GM18508 (cell line): Measurements from ENCODE around the gene USP46.

Source experiments
- ATAC-seq: cut with Tn5 transposase; IDR thresholded peaks from one replicate; pipeline ENCODE4 v1.9.1; 2021; ENCODE audit warnings: moderate number of reproducible peaks; ENCODE audit not compliant: insufficient read depth, unreplicated experiment

The USP46 gene

DNA sequence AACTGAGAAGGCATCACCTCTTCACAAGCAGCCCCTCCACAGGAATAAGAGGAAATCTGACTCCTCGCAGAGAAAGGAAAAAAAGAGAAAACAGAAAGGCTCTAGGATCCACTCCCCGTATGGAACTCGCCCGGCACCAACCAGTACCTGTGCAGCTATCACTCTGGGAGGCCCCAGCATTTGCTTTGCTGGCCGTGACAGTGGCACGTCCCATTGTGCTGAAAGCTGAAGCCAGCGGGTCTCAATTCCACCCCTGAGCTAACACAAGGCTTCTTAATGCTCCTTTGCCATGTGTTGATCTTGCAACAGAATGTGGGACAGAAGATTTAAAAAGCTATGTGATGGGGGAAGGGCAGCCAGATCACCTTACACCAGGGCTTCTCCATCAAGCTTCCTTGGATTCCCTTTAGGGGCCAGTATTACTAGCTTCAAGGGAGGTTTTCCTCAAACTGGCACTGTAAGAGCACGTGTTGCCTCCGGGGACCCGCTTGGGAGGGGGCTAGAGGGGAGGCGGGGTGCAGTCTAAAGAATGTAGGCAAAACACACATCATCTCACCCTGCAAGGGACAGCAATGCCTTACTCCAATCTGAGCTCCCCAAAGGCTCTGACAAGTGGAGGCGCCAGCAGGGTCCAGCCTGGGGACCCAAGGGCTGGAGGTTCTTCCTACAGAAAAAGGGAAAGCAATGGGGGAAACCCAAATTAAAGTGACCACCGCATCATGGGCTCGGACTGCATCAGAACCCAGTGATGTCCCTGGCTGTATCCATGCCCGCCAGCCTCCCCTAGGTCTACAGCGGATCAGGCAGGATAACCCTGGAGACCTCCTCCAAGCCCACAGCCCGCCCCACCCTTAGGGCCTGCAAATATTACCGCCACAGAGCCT lies 1.2 kb downstream of the USP46 start:
- ATAC-seq = no peak

DNA sequence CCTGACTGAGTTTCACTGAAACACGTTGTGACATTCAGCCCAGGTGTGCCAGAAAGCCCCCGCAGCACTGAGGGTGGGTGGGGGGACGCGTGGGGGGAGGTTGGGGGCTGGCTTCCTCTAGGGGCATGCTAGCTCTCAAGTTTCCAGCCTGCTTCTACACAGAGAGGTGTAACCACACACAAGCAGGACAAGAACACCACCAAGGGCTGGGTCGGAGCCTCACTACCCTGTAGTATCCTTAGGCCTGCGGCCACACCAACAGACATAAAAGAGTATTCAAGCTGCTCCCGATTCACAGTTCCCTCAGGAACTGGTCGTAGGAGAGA lies 1.8 kb downstream of the USP46 start:
- ATAC-seq = no peak

DNA sequence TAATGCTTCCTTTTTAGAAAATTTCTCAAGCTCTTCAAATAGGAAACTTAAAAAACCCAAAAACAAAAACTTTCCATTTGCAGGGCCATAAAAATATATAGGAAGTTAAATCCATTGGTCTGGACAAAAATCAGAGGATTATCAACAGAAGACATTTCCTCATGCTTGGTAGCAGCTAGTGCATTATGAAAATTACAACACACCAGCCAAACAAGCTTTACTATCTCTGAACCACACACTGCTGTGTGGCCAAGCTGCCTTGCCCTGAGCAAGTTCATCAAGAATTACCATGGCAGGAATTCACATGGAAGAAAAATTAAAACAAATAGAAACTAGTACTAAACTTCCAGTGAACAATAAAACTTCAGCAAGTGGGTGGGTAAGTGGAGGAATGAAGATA lies 3.6 kb downstream of the USP46 start:
- ATAC-seq = no peak

DNA sequence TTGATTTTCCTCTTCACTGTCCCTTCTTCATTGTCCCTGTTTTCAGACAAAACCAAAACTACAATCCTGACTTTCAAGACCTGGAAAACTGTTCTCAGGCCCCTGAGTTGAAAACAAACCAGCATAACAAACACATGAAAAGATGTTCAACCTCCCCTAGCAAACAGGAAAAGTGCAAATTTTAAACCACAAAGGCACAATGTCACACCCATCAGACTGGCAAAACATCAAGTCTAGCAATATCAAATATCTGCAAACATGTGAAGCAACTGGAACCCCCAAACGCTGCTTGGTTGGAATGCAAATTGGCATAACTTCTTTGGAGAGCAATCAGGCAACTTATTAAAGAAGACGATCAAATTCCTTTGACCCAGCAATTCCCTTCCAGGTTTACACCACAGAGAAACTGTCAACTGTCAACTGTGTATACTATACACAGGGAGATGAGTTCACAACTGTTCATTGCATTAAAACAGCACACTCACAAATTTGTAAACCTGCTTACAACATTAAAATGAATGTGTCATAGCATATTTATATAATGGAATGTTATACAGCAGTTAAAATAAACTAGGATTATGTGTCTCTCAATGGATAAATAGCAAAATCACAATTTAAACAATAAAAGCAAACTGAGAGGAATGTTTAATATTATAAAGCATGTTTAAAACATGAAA lies 7.0 kb downstream of the USP46 start:
- no peak for ATAC-seq

DNA sequence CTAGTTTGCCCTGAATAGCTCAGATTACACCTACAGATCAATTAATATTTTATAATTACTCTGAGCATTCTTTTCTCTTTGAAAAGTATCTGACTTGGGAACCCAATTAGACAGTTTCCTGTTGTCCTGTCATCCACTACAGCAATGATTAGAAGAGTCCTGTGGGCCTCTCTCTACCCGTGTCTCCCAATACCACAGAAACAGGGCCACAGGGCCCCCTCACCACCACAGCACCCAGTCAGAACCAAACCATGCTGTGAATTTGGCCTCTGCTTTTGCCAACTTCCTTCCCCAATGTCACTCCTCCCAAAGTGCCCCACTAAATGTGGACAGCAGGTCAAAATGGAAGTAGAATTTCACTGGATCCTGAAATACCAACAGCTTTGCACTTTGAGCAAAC lies 10.3 kb downstream of the USP46 start:
- ATAC-seq = no peak

DNA sequence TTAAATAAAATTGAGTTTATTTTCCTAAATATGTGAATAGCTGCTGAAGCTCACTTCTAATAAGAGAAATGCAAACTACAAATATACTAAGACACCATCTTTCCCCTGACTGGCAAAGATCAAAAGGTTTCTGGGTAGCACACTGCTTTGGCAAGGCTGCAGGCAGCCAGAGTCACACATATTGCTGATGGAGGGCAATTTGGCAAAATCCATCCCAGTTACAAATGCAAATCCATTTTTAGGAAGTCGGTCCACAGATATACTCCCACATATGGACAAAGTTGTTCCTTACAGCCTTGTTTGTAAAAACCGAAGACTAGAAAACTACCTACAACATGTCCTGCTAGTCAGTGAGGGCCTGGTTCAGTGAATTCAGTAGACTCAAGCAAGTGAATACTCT lies 12.4 kb downstream of the USP46 start:
- no peak for ATAC-seq

DNA sequence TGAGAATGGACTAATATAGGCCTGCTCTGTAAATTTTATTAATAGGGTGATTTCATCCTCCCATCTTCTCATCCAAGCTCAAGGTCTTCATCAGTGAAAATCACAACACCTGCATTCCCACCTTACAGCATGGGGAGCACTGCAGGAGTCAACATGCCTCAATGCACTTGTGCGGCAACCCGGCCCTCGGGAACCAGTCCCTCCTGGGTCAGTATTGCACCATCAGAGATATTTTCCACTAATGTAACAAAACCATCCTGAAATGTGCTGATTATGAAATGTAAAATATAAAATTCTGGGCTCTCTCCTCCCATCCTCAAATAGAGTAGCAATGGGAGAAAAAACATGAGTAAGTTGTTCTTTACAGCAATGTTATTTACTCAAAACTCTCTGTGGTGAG lies 13.0 kb downstream of the USP46 start:
- ATAC-seq = no peak

DNA sequence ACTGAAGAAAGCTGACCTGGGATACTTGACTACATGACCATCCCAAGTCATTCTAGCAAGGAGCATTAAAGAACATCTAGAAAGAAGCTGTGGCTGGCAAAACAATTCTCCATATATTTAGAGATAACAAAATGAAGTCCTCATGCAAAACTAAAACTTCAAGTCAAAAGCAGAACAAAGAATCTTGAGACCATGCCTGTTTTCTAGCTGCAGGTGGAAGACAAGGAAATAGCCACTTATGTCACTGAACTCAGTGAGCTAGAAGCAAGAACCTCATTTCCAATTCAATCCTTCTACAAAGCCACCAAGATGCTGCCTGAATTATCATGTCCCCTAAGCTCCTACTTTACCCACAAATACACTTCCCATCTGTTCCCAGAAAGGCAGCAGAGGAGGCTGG lies 13.8 kb downstream of the USP46 start:
- no peak for ATAC-seq

DNA sequence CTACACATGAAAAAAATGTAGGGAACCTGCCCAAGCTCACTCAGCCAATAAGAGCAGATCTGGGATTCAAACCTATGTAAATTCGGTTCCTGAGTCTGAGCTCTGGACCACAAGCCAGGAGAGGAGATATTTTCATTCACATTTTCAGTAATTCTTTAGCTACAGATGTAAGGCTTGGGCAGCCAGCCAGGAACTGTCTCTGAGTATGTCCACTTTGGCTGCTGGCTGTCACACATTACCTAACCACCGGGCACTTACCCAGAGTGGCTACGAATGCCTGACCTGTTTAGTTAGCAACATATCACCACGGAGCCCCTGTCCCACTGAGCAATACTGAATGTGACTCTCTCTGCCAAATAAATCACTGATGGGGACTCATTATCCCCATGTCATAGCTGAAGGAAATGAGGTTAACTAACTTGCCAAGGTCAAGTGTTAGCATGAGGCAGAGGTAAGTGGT lies 15.3 kb downstream of the USP46 start:
- ATAC-seq = no peak

DNA sequence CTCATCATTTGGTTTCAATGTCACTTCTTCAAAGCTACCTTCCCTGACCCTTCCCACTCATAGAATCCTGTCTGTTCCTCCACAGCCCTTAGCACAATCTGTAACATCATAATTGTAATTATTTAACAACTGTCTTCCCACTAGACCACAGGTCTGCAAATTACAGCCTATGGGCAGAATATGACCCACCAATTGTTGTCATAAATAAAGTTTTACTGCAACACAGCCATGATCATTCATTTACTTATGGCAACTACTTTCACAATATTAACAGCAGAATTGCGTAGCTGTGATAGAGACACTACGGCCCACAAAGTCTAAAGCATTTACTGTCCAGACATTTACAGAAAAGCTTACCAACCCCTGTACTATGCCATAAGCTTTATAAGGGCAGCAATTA lies 15.9 kb downstream of the USP46 start:
- no peak for ATAC-seq

DNA sequence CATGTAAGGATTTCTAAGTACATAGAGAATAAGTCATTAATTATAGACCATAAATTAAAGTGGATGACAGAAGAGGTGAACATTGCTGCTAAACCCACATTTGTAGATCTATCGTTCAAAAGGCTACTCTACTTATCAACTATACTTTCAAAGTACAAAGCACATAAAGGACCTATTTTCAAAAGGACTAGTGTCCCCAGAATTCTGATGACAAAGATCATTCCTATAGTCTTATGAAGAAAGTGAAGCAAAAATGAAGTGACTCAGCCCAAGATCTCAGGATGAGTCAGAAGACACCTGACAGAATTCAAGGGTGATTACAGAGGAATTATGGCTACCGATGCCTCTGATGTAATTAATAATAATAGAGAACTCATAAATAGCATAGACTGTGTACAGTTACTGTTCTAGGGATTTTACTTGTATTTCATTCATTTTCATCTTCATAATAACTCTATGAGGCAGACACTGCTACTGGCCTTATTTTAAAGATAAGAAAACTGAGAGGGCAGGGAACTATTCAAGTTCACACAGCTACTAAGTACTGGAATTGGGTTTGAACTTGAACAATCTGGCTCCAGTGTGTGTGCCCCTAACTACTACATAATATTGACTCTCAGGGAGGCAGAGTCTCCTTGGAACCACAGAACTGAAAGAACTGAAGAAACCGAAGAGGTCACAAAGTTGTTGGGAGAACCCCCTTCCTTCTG lies 17.1 kb downstream of the USP46 start:
- peak; percentile 91 for ATAC-seq

DNA sequence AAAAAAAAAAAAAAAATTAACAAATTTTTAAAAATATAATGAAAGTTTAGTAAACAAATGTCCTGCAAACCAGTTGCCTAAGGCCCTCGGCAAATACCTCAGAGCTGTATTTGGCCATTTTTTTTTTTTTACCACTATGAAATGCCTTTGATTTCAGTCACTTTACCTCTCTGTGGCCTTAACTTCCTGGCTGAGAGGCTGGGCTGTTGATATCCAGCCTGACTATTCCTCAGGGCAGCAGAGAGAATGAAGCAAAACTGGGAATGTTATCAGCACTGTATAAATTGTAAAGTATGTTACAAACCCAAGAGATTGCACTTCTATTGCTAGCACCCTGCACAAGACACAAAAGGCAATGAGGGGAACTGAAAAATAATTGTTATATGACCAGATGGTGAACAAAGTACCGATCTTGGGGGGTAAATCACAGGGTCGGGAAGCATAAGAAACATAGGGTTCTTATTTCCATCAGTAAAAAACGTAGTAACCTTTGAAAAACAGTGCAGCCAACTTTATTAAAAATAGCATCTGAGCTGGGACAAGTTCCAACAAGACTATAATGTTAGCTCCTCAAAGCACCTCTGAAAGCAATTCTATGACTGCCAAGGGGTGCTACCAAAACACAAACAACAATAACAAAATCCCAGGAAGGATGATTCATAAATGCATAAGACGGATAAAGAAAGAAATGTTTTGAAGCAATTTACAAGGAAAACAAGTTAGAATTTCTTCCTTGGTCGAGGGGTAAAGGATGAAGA lies 18.1 kb downstream of the USP46 start:
- no peak for ATAC-seq

DNA sequence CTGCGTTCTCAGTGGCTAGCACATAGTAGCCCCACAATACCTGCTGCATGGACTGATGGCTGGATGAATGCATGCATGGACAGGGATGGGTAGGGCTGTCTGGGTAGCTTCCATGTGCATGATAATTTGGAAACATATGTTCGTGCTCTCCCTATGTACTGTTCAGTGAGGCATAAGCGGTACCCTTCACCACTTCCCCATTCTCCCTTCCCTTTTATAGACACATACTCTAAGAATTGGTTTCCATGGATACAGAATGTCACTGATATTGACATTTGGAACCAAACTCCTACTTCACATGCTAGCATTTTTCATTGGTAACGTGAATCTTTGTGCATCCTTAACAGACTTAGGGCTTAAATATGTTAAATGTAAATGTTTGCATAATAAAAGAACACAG lies 20.4 kb downstream of the USP46 start:
- no peak for ATAC-seq

DNA sequence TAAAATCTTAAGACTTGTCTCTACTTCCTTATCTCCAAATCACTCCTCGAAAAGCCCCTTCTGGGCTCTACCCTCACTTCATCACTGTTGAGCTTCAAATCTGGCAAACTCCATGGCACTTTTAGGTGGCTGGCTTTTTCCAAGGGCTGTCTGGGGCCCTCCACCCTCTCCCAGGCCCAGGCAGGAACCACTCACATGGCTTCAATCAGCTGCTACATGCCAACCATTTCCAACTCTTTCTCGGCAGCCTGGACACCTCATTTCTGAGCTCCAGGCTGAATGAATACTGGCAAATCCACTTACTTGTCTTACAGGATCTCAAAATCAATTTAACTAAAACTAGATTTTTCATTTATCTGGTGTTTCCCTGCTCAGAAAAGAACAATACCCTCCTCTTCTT lies 22.0 kb downstream of the USP46 start:
- no peak for ATAC-seq

DNA sequence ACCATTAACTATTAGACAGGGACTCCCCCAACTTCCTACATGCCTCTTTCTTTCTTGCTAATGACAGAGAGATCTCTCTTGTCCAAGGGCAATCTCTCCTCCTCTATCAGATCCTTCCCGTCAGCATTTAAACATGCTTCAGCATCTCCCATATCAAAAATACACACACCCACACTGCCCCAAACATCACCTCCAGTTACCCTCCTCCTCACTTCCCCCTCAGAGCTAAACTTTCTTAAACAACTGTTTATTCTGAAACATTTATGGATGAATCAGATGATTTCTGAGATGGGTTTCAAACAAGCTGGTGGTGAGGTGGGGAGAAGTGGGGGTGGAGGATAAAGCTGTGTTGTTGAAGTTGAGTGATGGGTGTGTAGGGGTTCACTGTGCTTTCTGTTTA lies 23.5 kb downstream of the USP46 start:
- ATAC-seq = no peak

DNA sequence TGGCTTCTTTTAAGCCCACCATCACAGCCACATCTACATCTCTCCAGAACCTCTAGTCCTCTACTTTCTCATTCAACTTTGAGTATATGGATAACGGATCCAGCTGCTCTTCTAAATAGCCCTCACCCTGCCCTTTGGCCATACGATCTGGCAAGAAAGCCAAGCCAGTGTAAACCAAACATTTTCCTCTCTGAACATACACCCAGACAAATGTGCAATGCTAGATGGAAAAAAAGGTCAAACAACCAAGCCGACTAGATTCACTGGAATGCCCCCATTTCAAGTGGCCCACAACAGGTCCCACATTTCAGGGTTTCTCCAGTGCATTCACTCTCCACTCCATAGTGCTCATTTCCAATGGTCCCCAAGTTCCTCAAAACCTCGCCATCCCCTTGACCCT lies 24.0 kb downstream of the USP46 start:
- no peak for ATAC-seq

DNA sequence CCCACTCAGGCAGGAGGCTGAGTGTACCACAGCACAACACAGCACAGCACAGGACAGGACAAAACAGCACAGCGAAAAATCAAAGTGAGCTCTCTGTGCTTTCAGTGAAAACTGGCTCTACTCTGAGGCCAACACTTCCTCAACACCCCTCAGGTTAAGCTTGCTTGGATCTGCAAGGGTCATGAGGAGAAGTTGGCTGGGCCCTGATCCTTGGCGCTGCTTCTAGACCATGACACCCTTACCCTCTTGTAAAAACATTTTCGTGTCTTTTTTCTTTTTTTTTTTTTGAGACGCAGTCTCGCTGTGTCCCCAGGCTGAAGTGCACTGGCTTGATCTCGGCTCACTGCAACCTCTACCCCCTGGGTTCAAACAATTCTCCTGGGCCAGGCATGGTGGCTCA lies 25.3 kb downstream of the USP46 start:
- ATAC-seq = no peak

DNA sequence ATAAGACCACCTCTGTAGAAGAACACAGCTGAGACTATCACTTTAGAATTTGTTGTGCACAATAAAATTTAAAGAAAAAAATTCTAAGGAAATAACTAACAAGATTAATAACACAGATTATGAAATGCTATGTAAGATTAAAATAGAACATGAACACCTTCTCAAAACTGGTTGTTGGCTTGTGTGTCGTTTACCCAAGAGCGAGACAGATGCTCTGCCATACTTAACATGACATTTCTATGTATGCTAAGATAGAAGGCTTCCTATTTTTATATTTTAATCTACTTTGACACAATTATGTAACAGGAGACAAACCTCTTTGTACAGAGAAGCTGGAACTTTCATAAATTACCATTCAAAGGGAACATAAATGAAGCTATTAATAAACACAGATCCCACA lies 30.1 kb downstream of the USP46 start:
- ATAC-seq = no peak

DNA sequence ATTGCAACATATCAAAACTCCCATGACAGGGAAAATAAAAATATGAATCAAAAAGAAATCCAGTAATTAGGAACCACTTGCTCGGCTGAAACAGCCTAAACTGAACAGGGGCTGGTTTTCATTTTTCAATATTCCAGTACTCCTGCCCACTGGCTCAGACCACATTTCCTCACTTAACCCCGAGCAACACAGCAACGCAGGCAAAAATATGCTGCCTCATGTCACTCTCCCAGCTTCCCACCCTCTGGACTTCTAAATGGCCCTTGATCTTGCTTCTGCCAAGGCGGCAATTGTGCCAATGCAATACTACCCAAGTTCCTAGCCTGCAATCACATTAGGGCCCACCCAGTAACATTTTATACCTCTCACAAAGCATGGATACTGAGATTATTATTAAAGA lies 30.6 kb downstream of the USP46 start:
- ATAC-seq = no peak

DNA sequence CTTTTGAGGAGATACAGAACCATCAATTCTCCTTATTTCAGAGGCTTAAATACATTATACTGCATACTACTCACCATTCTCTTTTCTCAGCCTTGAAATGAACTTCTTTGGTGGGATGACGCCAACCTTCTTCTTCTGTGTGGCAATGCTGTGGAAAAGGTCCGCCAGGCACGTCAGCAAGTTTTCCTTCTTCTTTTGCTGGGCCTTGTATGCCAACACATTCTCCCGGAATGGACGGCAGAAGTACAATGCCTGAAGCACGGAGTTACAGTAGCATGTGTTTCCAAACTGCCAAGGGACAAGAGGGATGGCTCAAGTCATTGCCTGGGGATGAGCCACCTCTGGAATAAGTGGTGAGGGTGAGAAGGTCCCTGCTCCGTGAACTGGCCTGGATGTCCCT lies 31.2 kb downstream of the USP46 start:
- no peak for ATAC-seq

DNA sequence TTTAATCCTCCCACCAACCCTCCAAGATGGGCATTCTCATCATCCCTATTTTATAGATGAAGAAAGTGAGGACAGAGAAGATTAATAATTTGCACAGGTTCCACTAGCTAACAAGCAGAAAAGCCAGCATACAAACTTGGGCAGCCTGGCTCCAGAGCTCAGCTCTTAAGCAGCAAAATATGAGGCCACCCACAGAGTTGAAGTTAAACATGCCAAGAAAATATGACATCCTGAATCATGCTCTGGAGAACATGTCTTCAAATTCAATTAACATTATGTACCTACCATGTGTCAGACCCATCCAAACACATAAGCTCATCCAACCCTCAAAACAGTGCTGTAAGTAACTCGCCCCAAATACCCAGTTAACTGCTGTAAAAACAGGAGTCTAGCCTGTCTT lies 33.9 kb downstream of the USP46 start:
- ATAC-seq = no peak
